ENCODE measurements around the gene FMN1. TPM values are rescaled to one million over a fixed set of nuclear protein-coding genes. Genes with fewer than 3 reads are reported as not detected.

Gene FMN1
- total RNA-seq, 2 donors from 2014 or later: 1.1 to 4.5 TPM

- DNase-seq (ENCODE audit: low spot score in 2 of 2): no peak
- H3K27ac Mint-ChIP-seq: peak overlapping the region; percentile 15 to 78
- H3K9me3 Mint-ChIP-seq: no peaks in the 10 kb centered on the region
Observed at GRCh38 chr15:33148129-33148751, 46.3 kb downstream of the FMN1 start.

DNA sequence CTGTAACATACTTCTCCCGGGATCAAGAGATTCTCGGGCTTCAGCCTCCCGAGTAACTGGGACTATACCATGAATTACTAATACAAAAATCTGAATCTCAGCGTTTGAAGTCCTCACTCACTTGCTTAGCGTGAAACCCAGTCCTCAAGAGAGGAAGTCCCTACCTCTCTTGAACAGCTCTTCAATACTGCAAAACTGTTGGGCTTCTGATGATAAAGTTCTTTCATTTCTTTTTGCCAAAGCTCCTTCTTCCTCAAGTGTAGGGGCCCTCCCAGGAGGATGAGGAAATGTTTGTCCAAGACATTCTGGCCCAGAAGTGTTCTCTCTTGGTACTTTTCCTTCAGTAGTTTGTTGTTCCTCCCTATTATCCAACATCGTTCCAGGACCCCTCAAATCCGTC, 48.5 kb downstream of the FMN1 start:
- Mint-ChIP-seq H3K9me3 (no peaks in the 10 kb centered on the region), H3K27ac (peak overlapping the region in 1 of 2 donors; percentile 72), H3K36me3 (peaks cover 0 to 8% of the 10 kb centered on the region in 2 donors)
- DNase-seq (ENCODE audit: low spot score in 2 of 2): no peak
- no peak for ATAC-seq

More at GRCh38 chr15:33148129-33148751, 46.3 kb downstream of the FMN1 start:
- peak; percentile 49 to 61 for ATAC-seq
- peaks cover 0 to 8% of the 10 kb centered on the region in 2 donors for H3K36me3 Mint-ChIP-seq

DNA sequence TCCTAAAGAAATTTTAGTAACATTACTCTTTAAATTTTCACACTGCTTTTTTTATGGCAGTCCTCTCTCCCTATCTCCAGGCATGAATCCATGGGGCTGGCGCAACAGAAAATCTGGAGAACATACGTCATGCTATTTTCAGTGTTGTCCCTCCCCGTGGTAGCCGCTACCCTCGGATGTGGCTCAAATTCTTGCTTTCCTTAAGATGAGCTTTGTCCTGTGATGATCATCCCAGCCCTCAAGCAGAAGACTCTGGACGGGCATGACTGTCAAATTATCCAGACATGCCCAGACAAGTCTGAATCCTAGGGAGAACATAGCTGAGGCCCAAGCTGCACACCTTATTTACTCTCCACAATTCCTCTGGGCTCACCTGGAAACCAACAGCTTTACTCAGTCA, 49.1 kb downstream of the FMN1 start:
- peaks cover 0 to 8% of the 10 kb centered on the region in 2 donors for H3K36me3 Mint-ChIP-seq
- H3K9me3 Mint-ChIP-seq: no peaks in the 10 kb centered on the region
- DNase-seq (ENCODE audit: low spot score in 2 of 2) (no peak), ATAC-seq (no peak)
- H3K27ac Mint-ChIP-seq: peak overlapping the region in 1 of 2 donors; percentile 72

GRCh38 chr15:33142708-33143107, 51.8 kb downstream of the FMN1 start:
- no peak for DNase-seq (ENCODE audit: low spot score in 2 of 2)
- ATAC-seq: no peak
- no peak overlapping the region for H3K27ac Mint-ChIP-seq

GRCh38 chr15:33138000-33138399, 56.5 kb downstream of the FMN1 start:
- DNase-seq (ENCODE audit: low spot score in 2 of 2) (no peak), ATAC-seq (no peak)
- Mint-ChIP-seq H3K36me3 (no peaks in the 10 kb centered on the region), H3K27ac (no peak overlapping the region), H3K9me3 (no peaks in the 10 kb centered on the region)

More at GRCh38 chr15:33142708-33143107, 51.8 kb downstream of the FMN1 start:
- H3K36me3 Mint-ChIP-seq: peaks cover 0 to 4% of the 10 kb centered on the region in 2 donors
- no peaks in the 10 kb centered on the region for H3K9me3 Mint-ChIP-seq

- no peak overlapping the region for H3K27ac Mint-ChIP-seq
- ATAC-seq (no peak), DNase-seq (ENCODE audit: low spot score in 2 of 2) (no peak)
- no peaks in the 10 kb centered on the region for H3K9me3 Mint-ChIP-seq
- H3K36me3 Mint-ChIP-seq: no peaks in the 10 kb centered on the region
Observed at GRCh38 chr15:33137101-33137500, 57.4 kb downstream of the FMN1 start.

GRCh38 chr15:33136353-33136752, 58.2 kb downstream of the FMN1 start:
- ATAC-seq (no peak), DNase-seq (ENCODE audit: low spot score in 2 of 2) (no peak)
- no peaks in the 10 kb centered on the region for H3K36me3 Mint-ChIP-seq
- H3K27ac Mint-ChIP-seq: no peak overlapping the region
- H3K9me3 Mint-ChIP-seq: no peaks in the 10 kb centered on the region

DNA sequence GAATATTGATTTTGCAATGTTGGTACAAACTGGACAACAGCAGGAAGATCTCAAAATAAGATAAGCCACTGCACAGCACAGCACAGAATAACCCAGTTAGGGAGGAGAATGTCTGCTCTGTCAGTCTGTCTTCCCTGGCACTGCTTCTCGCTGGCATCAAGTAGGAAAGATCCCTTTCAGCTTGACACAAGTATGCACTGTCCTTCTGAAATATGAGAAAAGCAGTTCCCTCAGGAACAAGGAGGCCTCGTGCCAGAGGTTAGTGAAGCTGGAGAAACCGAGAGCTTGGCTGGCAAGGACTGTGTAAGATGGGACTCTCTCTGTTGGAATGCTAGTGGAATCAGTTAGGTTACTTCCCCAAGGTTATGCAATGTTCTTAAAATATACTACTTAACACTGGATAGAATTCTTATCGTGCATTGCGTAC, 59.1 kb downstream of the FMN1 start:
- no peak for ATAC-seq
- Mint-ChIP-seq H3K27ac (no peak overlapping the region), H3K9me3 (no peaks in the 10 kb centered on the region), H3K36me3 (no peaks in the 10 kb centered on the region)
- no peak for DNase-seq (ENCODE audit: low spot score in 2 of 2)

GRCh38 chr15:33132722-33133345, 61.7 kb downstream of the FMN1 start:
- Mint-ChIP-seq H3K9me3 (peaks cover 3% of the 10 kb centered on the region in 2 donors), H3K36me3 (peaks cover under 1 to 8% of the 10 kb centered on the region in 2 donors), H3K27ac (no peak overlapping the region)
- DNase-seq (ENCODE audit: low spot score in 2 of 2): no peak
- peak; percentile 43 to 72 for ATAC-seq

GRCh38 chr15:33132233-33132580, 62.3 kb downstream of the FMN1 start:
- Mint-ChIP-seq H3K9me3 (peaks cover 6% of the 10 kb centered on the region in 2 donors), H3K27ac (no peak overlapping the region), H3K36me3 (peaks cover 4 to 11% of the 10 kb centered on the region in 2 donors)
- no peak for DNase-seq (ENCODE audit: low spot score in 2 of 2)
- no peak for ATAC-seq

DNA sequence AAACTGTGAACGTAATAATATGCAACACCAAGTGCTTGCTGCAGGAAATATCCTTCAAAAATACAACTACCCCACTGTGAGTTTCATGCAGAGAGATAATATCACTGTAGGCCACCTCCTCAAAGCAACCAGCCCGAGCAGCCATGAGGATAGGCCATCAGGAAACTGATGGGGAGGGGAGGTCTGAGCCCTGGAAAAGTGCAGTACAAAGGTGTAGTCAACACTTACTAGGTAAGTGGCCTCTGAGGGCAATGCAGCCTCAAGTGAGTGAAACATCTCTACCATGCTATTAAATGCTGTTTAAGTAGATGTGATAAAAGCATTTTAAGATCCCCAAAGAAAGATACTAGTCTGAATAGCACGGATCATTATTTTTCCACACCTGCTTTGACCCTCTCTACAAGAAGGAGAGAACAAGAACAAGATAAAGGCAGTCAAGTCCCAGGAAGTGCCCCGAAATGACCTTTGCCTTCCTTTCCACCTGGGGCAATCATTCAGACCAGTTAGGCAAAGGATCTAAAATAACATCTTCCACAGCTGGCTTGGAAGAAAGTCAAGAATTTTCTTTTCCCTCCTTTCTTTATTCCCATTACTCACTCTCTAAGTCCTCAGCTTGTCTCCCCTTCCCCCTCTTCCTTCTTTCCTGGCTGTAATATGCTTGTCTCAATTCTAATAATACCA, 62.8 kb downstream of the FMN1 start:
- DNase-seq (ENCODE audit: low spot score in 2 of 2): no peak
- no peak for ATAC-seq
- Mint-ChIP-seq H3K27ac (no peak overlapping the region), H3K36me3 (peaks cover 4 to 11% of the 10 kb centered on the region in 2 donors), H3K9me3 (peaks cover 6% of the 10 kb centered on the region in 2 donors)

- Mint-ChIP-seq H3K27ac (peak overlapping the region in 1 of 2 donors; percentile 66), H3K9me3 (peaks cover 6% of the 10 kb centered on the region in 2 donors)
Observed at GRCh38 chr15:33126559-33127290, 67.8 kb downstream of the FMN1 start.

DNA sequence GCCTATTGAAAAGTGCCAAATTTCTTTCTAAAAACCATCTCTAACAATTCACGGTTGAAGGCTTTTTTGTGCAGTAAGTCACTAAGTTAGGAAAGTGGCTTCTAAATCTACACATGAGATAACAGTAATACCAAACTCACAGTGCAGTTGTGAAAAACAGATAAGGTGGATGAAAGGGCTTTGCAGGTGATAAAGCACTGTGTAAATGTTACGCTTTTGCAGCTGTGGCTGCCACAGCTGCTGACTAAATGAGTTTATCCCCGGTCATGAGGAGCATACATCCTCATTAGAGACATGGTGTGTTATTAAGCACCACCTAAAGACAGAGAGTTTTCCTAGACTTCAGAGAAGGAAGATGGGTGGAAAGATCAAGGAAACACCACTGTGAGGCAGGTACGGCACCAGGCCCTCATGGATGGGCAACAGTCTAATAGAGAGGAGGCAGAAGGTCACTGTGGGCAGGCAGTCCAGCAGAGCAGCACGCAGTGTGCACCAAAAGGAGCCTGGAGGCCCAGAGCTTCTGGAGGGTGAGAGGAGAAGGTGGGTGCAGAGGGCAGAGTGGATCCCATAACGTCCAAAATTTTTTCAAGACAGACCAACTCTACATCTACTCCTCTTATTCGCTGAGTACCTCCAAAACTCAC, 68.5 kb downstream of the FMN1 start:
- Mint-ChIP-seq H3K9me3 (peaks cover 6% of the 10 kb centered on the region in 2 donors), H3K27ac (peak overlapping the region in 1 of 2 donors; percentile 66), H3K36me3 (peaks cover 4 to 11% of the 10 kb centered on the region in 2 donors)
- DNase-seq (ENCODE audit: low spot score in 2 of 2) (no peak), ATAC-seq (peak; percentile 58 to 60)

More at GRCh38 chr15:33126559-33127290, 67.8 kb downstream of the FMN1 start:
- peak; percentile 52 to 79 for ATAC-seq
- DNase-seq (ENCODE audit: low spot score in 2 of 2): peak; percentile 43 to 66
- peaks cover 4 to 11% of the 10 kb centered on the region in 2 donors for H3K36me3 Mint-ChIP-seq

DNA sequence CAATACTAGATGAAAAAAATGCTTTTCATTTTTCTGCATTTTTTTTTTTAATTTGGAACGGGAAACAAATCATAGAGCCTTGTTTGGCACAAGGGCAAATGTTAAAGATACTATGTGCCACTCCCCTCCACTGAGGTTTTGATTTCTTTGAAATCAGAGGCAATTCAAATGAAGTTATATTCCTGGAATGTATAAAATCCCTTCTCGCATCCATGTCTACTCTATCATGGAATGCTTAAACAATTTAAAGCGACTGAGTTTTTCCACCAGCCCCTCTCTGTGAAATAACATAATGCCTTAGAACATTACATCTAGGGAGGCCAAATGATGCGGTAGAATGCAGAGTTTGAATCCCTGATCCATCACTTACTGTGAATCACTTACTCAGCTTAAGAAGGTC, 69.7 kb downstream of the FMN1 start:
- DNase-seq (ENCODE audit: low spot score in 2 of 2) (no peak), ATAC-seq (no peak)
- Mint-ChIP-seq H3K36me3 (peaks cover 4 to 11% of the 10 kb centered on the region in 2 donors), H3K27ac (no peak overlapping the region), H3K9me3 (peaks cover 6% of the 10 kb centered on the region in 2 donors)

DNA sequence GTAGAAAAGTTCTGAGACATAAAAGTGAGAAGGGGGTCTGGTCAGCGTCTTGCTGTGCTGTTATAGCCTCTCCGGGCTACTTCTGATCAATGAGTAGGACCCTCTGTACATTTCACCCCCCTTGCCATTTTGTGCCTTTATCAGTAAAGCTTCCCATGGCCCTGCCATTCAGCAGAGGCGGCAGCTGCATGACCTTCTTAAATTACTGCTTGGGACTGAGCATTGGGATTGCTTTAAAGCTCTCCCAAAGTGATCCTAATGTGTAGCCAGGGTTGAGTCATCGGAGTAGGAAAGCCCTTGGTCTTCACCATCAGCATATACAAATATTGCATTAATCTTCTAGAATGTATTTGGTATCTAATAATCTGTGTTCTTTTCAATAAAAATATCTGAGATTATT, 70.2 kb downstream of the FMN1 start:
- no peak overlapping the region for H3K27ac Mint-ChIP-seq
- DNase-seq (ENCODE audit: low spot score in 2 of 2): no peak
- peaks cover 4 to 11% of the 10 kb centered on the region in 2 donors for H3K36me3 Mint-ChIP-seq
- peaks cover 6% of the 10 kb centered on the region in 2 donors for H3K9me3 Mint-ChIP-seq
- ATAC-seq: no peak

- ATAC-seq (no peak), DNase-seq (ENCODE audit: low spot score in 2 of 2) (no peak)
- no peaks in the 10 kb centered on the region for H3K36me3 Mint-ChIP-seq
- H3K9me3 Mint-ChIP-seq: no peaks in the 10 kb centered on the region
- no peak overlapping the region for H3K27ac Mint-ChIP-seq
Observed at GRCh38 chr15:33119865-33120264, 74.6 kb downstream of the FMN1 start.

Measured in activated naive CD4-positive, alpha-beta T cell treated with anti-CD3 and anti-CD28 coated beads, Interleukin-2, amount 50 U/mL, for 72 hours (primary cell).